ENCODE results near the gene TNRC6C.

Gene TNRC6C, protein sequence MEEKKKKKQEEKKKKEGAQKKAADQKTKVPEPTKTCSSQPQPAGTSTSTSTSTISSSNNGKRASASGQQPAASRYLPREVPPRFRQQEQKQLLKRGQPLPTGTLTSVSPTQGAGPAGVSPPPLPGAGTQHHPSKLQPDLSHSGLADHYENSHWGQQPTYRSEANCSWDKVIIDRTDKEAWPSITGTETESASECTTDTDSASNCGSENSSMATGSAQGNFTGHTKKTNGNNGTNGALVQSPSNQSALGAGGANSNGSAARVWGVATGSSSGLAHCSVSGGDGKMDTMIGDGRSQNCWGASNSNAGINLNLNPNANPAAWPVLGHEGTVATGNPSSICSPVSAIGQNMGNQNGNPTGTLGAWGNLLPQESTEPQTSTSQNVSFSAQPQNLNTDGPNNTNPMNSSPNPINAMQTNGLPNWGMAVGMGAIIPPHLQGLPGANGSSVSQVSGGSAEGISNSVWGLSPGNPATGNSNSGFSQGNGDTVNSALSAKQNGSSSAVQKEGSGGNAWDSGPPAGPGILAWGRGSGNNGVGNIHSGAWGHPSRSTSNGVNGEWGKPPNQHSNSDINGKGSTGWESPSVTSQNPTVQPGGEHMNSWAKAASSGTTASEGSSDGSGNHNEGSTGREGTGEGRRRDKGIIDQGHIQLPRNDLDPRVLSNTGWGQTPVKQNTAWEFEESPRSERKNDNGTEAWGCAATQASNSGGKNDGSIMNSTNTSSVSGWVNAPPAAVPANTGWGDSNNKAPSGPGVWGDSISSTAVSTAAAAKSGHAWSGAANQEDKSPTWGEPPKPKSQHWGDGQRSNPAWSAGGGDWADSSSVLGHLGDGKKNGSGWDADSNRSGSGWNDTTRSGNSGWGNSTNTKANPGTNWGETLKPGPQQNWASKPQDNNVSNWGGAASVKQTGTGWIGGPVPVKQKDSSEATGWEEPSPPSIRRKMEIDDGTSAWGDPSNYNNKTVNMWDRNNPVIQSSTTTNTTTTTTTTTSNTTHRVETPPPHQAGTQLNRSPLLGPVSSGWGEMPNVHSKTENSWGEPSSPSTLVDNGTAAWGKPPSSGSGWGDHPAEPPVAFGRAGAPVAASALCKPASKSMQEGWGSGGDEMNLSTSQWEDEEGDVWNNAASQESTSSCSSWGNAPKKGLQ (N-terminal part only)

DNA sequence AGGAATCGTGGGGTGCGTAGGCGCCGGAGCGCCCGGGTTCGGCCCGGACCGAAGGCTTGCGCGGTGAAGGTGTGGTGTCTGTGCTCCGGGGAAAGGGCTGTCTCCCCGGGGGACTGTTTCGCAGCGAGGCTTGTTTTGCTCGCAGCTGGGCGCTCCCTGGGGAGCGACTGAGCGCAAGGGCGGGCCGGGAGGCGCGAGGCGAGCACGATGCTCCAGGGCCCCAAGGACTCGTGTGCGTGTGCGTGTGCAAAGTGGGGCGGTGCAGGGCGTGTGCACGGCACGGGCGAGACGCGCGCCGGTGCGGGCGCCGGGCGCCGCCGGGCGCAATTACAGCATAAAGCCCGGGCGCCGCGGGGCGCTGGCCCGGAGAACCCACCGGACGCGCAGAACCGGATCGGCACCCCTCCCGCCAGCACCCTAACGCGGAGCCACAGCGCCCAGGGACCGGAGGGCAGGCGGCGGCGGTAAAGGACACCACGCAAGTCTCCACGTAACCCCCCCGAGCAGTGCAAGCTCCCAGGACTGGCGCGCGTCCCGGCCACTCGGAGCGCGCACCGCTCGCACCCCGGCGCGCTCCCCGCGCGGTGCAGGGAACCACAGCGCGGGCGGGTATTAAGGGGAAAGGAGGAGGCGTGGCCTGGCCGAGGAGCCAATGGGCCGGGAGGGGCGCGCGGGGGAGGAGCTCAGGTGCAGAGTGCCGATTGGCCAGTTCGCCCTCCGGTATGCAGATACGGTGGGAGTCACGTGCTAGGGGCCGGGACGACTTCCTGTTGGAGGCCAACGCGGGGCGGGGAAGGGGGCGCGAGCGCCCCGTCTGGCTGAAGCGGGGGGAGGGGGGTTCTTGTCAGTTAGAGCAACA is at the start of gene TNRC6C:
Gene TNRC6C (plus strand): TSS at position 847 of the 859 bp plus-strand sequence. CDS start 45,504 bp downstream, outside the sequence.
- DNase-seq: peak; percentile 98

DNA sequence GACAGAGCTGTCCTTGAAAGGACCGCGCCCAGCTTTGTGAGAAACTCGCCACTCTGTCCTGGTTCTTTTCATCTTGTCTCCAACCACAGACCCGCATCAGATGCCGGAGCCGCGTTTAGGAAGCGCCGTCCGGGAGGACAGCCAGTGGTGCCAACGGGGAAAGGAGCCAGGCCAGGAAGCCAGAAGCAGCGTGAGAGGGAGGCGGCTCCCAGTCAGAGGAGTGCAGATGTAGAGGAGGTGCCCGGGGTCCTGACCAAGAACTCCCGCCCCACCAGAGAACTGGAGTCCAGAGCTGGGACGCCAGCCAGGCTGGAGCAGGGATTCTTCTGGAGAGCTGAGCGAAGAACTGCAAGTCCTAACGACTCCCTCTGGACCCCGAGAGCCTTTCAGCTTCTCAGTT is 49.3 kb upstream of the TNRC6C start:
- DNase-seq: no peak

DNA sequence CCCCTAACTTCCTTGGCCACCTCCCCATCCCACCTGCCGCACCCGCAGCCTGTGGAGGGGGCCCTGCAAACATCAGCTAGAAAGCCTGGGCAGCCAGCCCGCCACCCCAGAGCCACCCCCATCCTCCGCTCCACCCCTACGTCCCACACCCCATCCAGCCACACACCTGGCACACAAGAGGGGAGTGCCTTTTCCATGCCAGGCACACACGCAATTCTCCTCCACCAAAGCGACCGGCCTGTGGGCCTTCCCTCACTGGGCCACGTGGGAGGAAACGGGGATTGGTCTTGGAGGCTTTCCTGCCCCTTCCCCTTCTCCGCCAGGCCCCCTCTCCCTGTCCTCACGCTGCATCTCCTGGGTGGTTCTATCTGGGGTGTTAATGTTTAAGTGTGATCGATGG is 48.7 kb upstream of the TNRC6C start:
- DNase-seq: no peak

DNA sequence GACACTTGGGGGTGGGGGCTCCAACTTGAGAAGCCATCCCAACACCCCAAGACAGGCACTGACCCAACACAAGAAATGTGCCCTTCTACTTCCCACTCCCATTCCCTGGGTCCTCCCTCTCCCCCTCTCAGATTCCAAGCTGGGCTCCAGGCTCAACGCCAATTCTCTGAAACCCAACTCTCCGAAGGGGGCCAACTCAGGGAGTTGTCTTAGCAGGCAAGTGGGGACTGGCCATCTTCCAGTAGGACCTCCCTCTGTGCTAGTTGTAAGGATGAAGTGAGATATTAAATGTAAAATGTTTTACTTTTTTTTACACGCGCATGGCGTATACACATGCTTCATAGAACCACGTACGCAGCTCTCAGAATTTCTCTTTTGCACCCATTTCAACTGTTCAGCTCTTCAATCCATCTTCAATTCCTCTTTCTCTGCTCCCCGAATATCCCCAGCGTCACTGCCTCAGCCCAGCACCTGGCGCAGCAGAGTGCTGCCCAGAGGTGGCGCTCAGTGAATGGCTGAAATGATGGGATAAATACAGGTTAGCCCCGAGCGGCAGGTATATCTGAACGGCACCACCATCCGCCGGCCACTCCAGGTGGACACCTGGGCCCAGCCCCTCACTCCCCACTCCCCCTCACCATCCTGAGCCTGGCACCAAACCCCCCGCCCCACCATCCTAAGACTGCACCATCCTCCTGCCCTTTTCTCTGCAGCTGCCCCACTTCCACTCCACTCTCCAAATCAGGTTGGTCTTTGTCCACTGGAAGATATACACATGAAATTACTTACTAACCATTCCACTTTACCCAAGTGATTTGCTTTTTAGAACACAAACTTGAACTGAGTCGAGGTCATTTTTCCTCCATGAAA is 43.9 kb upstream of the TNRC6C start:
- no peak for DNase-seq

DNA sequence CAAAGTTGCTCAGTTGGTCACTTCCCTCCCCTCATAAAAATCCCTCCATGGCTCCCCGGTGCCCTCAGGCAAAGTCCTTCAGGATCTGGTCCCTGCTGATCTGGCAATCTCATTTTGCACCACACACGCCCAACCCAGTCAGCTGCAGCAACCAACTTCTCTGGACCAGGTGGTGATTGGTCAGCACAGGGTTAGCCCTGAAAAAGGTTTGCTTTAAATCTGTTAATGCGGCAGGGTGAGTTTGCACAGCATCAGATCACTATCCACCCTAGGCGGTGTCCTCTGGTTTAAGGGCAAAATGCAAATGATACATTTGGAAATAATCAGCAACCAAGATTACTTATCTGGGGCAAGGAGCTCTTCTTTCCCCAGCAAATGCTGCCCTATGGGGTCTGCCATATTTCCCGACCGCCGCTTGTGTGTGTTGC is 42.9 kb upstream of the TNRC6C start:
- DNase-seq: no peak

DNA sequence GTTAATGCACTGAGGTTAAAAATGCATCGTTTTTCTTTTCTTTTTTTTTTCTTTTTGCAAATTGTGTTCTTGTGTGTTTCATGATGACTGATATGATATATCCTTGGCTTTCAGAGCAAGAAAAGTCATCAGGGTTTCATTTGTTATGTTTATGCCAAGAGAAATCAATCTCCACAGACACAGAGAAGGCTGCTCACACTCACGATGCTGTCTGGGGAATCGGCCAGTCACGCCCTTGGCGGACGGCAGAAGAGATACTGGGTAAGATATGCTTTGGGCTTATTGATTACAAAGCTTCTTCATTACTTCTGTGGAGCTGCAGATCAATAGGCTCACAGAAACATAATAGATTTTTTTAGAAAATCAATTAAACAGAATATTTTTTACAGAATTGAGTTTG is 42.2 kb upstream of the TNRC6C start:
- DNase-seq: no peak

DNA sequence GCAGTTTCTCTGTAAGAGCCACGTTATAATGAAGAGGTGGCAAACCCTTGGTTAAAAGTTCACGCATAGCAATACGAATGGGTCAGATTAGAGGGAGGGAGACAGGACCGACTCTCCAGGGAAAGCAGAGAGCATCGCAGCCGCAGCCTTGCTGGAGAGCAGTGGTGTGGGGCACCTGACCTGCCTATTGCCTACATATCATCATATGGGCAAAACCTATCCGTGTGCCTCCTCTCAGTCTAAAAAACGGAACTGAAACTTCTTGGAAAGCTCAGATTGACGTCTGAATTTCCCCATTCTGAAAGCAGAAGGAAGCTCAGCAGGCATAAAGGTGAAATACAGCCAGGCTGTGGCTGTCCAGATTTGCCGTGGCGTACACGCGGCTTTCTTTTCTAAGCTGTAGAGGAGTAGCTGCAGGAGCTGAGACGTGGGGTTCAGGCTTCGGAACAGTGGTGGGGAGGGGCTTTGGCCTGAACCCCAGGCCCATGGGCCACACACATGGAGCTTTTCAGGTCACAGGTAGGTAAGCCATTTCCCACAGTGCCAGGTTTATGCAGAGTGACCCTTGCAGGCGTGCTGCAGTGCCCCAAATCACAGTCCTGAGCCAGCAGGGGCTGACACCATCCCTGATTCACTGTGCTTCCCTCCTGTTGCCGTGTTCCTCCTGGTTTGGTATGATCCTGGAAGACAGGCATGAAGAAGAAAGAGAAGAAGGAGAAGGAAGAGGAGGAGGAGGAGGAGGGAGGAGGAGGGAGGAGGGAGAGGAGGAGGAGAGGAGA is 41.6 kb upstream of the TNRC6C start:
- no peak for DNase-seq

DNA sequence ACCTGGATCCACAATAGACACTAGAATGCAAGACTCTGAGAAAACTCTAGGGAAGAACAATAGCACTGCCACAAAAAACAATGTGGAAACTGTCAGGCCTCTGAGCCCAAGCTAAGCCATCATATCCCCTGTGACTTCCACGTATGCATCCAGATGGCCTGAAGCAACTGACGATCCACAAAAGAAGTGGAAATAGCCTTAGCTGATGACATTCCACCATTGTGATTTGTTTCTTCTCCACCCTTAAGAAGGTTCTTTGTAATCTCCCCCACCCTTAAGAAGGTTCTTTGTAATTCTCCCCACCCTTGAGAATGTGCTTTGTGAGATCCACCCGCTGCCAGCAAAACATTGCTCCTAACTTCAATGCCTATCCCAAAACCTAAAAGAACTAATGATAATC is 39.2 kb upstream of the TNRC6C start:
- no peak for DNase-seq

DNA sequence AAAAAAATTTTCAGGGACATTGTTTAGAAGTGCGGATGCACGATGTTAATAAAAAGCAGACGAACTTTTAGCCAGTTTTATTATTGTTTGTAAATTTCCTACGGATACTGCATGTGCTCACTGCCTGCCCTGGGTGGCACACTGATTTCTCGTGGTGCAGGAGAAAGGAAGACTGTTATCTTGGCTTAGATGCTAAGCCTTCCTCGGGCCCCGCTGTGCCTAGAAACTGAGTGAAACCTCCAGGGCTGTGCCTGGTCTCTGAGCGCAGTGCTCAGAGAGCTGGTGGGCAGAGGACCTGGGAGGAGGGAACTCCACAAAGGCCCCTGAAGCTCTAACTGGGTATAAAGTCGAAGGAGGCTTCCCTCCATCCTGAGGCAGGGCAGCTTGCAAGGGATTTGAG is 35.4 kb upstream of the TNRC6C start:
- no peak for DNase-seq

DNA sequence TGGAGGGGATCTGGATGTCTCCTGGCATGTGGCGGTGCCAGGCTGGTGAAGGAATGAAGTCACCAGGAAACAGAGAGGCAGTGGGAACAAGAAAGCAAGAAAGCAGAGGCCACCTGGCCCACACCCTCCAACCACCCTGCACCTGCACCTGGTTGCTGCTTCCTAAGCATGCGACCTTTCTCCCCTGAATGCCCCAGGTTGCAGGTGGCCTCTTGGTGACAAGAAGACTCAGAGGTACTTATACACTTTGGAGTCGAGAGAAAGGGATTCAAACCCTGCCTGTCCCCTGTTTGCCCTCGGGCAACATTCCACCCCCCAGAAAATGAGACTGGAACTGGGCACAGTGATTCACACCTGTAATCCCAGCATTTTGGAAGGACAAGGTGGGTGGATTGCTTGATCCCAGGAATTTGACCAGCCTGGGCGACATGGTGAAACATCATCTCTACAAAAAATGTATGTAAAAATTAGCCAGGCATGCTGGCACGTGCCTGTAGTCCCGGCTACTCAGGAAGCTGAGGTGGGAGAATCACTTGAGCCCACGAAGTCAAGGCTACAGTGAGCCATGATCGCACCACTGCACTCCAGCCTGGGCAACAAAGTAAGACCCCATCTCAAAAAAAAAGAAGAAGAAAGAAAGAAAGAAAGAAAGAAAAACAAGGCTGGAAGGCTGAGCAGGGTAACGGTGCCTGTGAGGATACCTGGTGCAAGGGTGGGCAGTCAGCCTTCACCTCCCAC is 34.6 kb upstream of the TNRC6C start:
- no peak for DNase-seq

DNA sequence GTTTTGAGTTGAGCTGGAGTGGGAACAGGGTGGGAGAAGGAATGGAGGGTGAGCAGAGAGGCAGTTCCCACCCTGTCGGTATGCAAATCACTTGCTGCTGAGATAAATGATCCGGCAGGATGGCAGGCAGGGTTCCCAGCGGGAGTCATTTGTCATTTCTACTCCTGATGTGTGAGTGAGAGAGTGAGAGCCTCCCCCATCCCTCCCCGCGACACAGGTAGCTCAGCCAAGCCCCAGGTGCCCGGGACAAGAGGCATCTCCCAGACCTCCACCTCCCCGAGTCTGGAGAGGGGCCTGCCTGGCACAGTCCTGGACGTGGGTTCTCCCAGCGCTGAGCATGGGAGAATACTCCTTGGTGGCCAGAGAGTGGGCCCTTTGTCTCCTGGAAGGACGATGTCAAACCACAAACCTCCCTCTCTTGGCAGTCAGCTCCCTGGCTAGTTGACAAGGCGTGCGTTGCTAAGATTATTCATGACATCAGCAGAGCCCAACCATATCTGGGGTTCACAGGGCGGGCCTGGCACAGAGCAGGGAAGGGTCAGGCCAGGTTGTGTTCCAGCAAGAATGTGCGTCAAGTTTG is 33.7 kb upstream of the TNRC6C start:
- no peak for DNase-seq

DNA sequence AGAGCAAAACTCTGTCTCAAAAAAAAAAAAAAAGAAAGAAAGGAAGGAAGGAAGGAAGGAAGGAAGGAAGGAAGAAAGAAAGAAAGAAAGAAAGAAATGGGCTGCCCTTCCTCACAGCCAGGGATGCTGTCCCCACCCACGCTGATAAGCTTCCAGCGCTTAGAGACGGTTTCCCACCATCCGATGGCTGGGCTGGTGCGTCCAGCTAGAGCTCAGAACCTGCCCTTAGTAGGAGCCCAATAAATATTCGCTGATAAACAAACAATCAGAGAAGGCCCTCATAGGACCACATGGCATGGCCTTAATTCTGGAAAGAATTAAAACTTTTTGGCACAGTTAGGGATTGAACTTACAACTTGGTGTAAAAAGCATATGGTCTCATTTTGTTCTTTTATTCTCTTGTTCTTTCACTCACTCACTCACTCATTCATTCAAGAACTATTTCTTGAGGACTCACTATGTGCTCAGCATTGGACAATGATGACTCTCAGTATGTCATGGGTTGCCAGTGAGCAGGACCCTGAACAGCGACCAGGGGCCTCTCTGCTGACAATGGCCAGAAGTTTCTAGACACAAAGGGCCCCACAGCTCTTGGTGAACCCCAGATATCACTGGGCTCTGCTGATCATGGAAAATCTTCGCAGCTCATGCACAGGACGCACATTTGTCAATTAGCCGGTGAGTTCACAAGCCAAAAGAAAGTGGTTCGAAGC is 32.5 kb upstream of the TNRC6C start:
- no peak for DNase-seq

DNA sequence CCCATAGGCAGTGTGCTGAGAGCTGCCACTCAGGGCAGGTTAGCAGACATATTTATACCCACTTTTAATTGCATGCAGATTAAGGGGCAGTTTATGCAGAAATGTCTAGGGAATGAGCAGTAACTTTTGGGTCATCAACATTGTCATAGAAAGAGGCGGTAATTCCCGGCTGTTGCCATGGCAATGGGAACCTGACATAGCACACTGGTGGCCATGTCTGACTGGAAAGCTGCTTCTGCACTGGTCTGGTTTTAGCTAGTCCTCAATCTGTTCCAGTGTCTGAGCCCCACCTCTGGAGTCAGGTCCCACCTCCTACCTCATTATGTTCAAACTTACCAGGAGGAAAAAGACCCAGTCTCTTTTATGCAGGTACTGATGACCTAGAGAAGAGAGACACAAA is 31.5 kb upstream of the TNRC6C start:
- no peak for DNase-seq

DNA sequence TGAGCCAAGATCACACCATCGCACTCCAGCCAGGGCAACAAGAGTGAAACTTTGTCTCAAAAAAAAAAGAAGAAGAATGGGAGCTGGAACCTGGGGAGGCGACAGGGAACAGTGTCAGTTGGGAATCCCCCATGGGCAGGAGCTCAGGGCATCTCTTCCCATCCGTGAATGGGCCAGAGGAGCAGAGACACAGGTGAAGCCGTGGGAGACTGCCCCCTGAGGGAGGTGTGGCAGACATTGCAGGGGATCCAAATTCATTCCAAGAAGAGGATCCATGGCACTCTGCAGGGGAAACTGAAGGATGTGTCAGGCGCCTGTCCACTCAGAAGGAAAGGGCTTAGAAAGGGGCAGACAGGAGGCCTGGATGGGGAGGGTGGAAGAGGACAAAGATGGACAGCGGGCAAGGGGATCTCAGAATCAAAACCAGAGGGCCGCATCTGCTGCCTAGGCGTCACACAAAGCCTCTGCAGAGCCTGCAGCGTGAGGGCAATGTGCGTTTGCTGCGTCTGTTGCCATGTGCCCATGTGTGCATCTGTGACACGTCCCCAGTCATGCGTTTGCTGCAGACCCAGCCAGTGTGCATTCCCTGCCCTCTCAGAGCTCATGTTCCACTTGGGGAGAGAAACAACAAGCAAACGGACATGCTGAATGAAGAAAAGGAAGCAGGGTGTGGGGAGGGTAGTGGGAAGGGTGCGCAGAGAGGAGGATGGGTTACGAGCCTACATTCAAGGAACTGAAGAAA is 30.6 kb upstream of the TNRC6C start:
- DNase-seq: no peak

DNA sequence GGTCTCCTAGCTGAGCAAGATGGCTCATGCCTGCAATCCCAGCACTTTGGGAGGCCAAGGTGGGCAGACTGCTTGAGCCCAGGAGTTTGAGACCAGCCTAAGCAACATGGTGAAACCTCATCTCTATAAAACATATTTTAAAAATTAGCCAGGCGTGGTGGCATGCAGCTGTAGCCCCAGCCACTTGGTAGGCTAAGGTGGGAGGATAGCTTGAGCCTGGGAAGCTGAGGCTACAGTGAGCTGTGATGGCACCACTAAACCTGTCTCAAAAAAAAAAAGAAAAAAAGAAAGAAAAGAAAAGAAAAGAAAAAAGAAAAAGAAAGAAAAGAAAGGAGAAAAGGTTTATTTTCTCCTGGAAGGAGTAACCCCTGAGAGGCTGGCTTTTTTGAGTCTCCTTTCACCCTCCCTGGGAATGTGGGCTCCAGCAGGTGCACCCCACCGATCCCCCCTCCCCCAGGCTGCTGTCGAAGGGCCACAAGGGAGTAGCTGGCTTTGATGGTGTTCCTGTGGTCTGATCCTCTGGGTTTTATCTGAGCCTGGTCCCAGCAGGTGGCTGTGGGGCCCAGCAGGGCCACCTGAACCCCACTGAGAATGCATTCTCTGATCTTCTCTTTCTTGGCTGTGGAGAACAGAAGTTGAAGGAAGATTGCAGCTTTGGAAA is 29.9 kb upstream of the TNRC6C start:
- no peak for DNase-seq

DNA sequence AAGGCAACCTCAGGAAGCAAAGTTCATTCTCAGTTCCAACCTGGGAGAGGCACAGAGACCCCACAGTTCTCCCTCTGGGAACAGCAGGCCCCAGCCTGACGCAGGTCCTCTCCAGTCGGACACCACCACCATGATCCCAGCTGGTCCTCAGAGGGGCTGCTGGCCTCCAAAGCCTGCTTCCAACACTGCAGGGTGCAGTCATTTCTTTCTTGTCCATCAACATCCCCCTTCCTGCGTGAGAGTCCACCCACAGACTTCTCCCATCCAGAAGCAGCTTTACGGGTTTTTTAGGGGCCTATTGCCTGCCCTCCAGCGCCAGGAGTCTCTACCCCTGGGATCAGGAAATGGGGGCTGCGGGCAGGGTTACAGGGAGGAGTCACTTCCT is 29.3 kb upstream of the TNRC6C start:
- no peak for DNase-seq

DNA sequence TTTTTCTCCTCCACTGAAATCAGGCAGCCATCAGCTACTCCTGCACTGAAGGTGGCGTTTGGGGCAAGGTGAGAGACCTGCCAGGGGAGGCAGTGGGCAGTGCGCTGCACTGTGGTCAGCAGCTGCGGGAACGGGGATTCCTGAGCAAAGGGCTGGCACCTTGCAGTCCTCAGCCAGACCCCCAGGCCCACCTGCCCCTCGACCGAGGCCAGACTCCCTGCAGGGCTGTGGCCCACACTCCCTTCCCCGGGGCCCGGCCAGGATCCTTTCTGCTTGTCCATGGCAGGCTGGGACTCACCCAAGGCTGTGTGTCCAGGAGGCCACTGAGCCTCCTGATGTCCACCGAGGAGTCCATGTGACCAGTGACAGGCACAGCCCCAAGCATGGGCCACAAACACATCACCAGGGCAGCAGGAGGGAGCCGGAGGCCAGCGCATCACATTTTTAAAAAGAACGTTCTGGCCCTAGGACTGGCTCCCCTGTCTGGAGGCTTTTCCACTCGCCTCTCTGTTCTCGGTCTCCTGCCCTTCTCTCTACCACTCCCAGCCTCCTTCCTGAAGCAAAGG is 28.5 kb upstream of the TNRC6C start:
- DNase-seq: no peak
